Heart left ventricle (tissue), 13 donors: Measurements from ENCODE around the gene SLC35G2.

Experiments used
- POLR2A ChIP-seq, 2 donors: fragments of 450-650 bp; IDR thresholded peaks; one replicate each; pipeline ENCODE4 v1.6.1; 2017; ENCODE audit warnings: antibody characterized with exemption in 2 of 2, mild to moderate bottlenecking in 2 of 2, moderate library complexity in 2 of 2
- TF ChIP-seq, protein P1 (sequence below), 12 donors: fragments of 200-600 bp; sonication (generic) in 4 of 12; IDR thresholded peaks; one replicate each; pipeline versions ENCODE4 v1.5.0 to v1.8.0; 2018 to 2022; ENCODE audit warnings: antibody characterized with exemption in 12 of 12, mild to moderate bottlenecking in 5 of 12
- donor health status: ischemic (EF 13 %, LVEDD 7.1; RV severe dilation, severe dysfunction).
- donor health status: DM: no; HTN: yes; CAD: no.
- donor health status: DM: no; HTN: no; CAD: no.
- donor health status: ischemic (EF 25% LVEDD 6.9; RV normal size, moderate dysfunction).
- donor health status: ischemic (EF 25% LVEDD 5.7; RV mildly dilated, moderate dysfunction).
- donor health status: ischemic (EF 35%, LVEDD 5.7; RV mildly dilated, moderate dysfunction).
- donor health status: nonischemic (EF 11% LVEDD 7.7; RV severe dilation, severe dysfunction).
- donor health status: DM: yes; HTN: yes; CAD: no.
- donor health status: PGD.
- donor health status: ischemic (EF 29% LVEDD 5.4; RV normal size, mild dysfunction).
- donor health status: nonischemic (EF 23%, LVEDD 6.1; RV moderate dilation, normal function).

DNA sequence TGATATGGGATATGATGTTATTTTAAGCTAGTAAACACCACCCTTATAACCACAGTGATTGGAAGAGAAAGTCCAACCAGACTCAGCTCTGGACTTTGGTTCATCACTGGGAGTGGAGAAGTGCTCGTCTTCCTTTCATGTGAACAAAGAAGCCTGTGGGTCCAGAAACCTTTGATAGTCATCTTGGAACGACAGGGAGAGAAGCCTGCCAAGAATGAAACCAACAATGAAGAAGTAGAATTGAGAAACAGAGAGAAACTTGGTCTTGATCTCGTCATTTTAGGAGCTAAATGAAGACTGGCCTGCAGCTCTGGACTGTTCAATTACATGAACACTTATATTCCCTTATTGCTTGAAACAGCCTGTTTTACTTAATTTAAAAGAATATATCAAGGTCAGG is 13.1 kb upstream of the SLC35G2 start:
- TF ChIP-seq, protein P1, sequence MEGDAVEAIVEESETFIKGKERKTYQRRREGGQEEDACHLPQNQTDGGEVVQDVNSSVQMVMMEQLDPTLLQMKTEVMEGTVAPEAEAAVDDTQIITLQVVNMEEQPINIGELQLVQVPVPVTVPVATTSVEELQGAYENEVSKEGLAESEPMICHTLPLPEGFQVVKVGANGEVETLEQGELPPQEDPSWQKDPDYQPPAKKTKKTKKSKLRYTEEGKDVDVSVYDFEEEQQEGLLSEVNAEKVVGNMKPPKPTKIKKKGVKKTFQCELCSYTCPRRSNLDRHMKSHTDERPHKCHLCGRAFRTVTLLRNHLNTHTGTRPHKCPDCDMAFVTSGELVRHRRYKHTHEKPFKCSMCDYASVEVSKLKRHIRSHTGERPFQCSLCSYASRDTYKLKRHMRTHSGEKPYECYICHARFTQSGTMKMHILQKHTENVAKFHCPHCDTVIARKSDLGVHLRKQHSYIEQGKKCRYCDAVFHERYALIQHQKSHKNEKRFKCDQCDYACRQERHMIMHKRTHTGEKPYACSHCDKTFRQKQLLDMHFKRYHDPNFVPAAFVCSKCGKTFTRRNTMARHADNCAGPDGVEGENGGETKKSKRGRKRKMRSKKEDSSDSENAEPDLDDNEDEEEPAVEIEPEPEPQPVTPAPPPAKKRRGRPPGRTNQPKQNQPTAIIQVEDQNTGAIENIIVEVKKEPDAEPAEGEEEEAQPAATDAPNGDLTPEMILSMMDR (IDR thresholded peaks at IDR 0.05), result no peak
- no peak for TF ChIP-seq POLR2A (IDR thresholded peaks at IDR 0.05)
